ENCODE measurements around the gene RHBDF1.
A peak's percentile ranks its signal among the peaks of the same experiment; 100 is the strongest.

Gene RHBDF1

GRCh38 chr16:92431-93339 lies 20.3 kb upstream of the RHBDF1 start:
- DNase-seq: no peak

GRCh38 chr16:91484-91883 lies 19.1 kb upstream of the RHBDF1 start:
- peak; percentile 82 for DNase-seq

- DNase-seq: no peak
Measured at GRCh38 chr16:89391-90302, 17.2 kb upstream of the RHBDF1 start.

DNA sequence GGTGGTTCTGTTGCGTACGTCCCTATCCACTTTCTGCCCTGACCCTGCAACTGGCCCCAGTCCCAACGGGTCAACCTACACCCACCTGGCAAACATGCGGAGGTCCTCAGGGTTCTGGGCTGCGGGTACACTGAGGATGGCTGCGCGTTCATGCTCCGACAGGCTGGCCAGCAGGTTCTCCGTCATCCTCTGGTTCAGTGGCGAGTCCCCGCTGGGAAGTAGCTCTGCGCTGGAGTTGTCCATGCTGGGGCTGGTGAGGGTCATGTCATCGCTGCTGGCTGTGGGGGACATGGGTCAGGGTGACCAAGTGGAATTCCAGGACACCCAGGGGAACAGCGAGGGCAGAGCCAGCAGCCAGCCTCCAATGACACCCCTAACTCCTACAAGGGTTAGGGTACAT lies 16.2 kb upstream of the RHBDF1 start:
- DNase-seq: no peak

DNA sequence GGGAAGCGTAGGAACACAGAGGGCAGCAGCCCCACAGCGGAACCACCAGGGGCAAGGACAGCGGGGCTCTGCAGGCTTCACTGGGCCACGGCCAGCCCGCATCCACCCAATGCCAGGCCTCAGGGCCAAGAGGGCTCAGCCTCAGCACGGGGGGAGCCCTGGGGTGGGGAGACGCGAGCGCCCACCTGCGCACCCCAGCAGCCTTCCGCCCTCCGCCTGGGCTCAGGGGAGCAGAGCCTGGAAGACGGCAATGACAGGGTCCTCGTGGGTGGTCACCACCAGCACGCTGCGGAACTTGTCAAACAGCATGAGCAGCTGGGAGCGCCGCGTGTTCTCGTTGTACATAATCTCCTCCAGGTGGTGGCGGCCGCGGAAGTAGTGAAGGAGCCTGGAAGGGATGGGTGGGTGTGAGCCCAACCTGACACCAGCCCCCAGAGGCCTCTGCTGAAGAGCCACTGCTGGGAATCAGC lies 14.1 kb upstream of the RHBDF1 start:
- no peak for DNase-seq

DNA sequence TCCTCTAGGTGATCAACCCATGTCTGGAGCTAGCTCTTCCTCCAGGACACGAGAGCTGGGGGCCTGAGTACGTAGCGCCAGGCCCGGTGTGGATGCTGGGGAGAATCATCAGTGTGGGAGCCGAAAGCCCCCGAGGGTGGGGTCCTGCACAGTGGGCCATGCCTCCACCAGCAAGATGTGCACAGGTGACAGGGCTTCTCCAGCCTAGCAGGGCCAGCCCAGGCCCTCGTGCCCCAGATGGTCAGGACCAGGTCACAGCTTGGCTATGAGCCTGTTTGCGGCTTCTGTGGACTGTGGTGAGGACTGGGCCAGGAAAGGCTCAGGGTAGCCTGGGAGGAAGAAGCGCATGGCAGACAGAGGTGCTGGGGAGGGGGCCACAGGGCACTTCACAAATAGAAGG lies 13.4 kb upstream of the RHBDF1 start:
- no peak for DNase-seq

GRCh38 chr16:85407-85782 lies 13.0 kb upstream of the RHBDF1 start:
- no peak for DNase-seq

DNA sequence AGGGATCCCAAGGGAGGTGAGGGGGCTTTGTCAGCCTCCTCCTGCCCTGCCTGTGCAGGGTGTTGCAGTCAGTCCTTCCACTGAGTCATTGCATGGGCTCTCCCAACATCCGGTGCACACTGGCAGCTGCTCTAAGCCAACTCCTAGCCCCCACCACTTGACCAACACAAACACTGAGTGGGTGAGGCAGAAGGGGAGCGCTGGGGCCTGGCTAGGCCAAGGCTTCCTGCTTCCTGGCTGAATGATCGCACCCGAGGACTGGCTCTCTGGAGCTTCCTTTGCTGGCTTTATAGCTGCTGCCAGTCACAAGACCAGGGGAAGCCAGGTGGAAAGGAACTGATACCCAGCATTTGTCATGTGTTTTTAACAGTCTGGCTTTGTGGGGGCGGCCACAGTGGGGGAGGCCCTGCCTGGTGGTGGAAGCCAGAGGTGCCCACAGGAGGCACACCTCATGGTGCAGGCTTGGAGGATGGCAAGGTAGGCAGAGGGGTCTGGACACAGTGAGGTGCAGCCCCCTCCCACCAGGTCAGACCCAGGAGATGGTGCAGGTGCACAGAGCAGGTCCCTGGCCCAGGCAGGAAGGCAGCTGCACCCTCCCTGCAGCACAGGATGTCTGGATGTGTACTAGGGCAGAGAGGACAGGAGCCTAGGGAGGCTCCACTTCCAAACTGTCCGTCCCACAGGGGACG lies 12.4 kb upstream of the RHBDF1 start:
- peak; percentile 90 for DNase-seq

DNA sequence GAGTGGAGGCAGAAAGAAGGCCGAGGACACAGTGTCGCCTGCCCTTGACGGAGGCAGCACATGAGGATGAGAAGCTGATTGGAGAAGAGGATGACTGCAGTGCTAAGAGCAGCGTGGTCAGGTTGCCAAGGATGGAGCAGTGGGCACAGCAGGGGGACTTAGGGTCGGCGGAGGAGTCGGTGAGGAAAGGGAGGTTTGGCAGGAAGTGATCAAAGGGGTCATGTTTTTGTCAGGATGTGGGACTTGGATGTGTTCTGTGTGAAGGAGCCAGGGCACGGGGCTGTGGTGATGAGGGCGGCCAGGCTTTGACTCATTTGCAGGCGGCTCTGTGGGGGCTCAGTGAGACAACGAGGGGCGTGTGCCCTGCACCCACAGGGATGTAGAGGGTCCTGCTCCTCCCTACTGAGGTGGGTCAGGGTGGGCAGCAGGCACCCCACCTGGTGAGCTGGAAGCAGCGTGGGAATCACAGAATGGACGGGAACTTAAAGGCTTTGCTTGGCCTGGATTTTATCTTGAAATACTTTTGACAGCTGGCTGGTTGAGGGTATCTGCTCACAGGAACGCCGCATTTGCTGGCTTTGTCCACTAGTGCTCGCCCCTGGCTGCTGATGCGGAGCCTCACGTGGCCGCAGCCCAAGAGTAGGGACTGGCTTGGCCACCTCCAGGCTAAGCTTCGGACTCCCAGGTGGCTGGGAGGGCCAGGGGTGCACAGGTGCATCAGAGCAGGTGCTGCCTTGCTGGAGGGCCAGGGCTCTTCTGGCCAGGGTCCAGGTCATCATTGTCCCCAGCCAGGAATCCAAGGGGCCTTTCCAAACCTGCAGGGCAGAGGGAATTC lies 11.6 kb upstream of the RHBDF1 start:
- peak; percentile 83 for DNase-seq

DNA sequence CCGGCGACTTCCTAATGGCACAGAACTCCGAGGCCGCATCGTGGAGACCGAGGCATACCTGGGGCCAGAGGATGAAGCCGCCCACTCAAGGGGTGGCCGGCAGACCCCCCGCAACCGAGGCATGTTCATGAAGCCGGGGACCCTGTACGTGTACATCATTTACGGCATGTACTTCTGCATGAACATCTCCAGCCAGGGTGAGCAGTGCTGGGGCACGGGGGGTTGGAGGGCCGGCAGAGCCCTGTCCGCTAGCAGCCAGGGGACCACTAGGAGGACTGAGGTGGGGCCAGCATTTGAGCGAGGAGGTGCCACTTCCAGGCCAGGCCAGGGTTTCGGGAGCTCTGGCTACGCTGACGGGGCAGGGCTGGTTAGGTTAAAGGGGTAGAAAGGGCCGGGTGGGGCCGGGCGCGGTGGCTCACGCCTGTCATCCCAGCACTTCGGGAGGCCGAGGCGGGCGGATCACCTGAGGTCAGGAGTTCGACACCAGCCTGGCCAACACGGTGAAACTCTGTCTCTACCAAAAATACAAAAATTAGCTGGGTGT lies 10.7 kb upstream of the RHBDF1 start:
- DNase-seq: no peak

- DNase-seq: no peak
Measured at GRCh38 chr16:79151-80054, 7.0 kb upstream of the RHBDF1 start.

- DNase-seq: no peak
Measured at GRCh38 chr16:78444-79150, 6.2 kb upstream of the RHBDF1 start.

DNA sequence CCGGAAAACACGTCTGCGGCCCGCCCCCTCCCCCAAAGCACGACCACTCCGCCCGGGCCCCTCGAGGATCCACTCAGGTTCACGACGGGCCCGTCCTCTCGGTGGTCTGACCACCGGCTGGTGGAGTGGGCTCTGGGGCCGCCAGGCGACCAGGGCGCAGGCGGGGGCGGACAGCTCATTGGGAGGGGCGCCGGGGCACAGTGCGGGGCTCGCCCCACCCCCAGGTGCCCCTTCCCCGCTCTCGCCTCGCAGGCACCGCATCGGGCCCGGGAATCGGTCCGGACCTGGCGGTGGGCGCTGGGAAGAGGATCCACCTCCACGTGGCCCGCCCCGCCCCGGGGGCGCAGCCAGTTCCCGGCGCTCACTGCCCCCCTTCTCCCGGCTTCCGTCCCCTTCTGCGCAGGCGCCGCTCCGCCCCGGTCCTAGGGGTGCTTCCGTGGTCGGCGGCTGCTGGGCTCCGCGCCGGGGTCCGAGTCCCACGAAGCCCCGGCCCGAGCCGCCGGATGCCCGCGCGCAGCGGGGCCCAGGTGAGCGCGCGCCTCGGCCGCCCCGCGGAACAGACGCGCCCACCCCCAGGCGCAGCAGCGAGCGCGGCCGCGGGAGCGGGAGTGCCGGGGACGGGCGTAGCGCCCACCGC lies 5.5 kb upstream of the RHBDF1 start, which contains the start of gene MPG:
Gene MPG, plus strand, starts transcription at position 419 of the 637 bp plus-strand sequence. Its CDS starts 85 bp downstream, at position 504.
- DNase-seq: peak; percentile 63

- peak; percentile 19 for DNase-seq
Measured at GRCh38 chr16:77273-77806, 4.9 kb upstream of the RHBDF1 start.

DNA sequence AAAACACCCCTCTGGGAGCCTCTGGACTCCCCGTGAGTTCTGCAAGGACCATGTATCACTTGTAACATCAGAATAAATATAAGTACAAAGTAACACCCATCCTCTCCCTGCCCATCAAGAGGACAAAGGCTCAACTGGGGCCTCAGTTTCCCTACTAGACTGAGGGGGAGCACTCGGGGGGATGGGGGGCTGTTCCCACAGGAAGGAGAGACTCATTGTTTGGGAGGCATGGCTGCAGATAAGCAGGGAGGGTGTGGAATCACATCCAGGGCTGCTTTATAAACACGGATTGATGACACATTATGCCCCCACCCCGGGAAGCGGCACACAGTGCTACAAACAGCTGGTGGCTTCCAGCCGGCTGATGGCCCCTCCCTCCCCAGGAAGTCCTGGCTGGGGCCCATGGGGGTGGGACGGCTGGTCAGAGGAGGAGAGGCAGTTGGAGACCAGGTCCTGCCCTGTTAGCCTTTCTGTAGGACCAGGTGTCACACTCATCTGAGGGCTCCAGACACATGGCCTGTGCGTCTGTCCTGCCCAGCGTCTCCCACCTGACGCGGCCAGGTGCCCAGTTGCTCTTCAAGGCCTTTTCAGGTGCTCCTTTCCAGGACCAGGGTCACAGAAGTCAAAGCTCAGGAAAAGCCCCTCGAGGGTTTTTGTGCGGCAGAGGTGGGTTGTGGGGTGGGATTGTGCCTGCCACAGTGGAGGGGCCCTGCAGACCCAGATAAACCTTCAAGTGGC lies 4.3 kb upstream of the RHBDF1 start:
- DNase-seq: peak; percentile 16

GRCh38 chr16:75580-76501 lies 3.4 kb upstream of the RHBDF1 start:
- peak; percentile 20 for DNase-seq

DNA sequence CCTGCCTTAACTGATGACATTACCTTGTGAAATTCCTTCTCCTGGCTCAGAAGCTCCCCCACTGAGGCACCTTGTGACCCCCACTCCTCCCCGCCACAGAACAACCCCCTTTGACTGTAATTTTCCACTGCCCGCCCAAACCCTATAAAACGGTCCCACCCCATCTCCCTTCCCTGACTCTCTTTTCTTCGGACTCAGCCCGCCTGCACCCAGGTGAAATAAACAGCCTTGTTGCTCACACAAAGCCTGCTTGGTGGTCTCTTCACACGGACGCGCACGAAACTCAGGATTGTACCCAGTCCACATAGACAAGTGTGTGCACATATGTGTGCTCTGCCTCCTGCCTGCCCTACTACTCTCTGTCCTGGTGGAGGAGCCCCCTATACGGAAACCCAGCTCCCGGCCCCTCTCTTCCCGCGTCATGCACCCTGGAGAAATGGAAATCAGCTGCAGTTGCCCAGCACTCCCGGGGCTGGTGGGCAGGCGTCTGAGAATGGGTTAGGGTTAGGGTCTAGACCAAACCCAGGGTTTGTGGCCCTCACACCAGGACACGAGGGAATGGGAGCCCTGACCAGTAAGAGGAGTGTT lies 2.4 kb upstream of the RHBDF1 start:
- DNase-seq: no peak

Data from NCI-H2029 (cell line).